SK-N-MC (cell line): ENCODE measurements around the gene ANXA1.

Experiments used
- EZH2 ChIP-seq: fragments of 200-600 bp; sonication (generic); IDR thresholded peaks from one replicate; pipeline ENCODE4 v1.6.1; 2017; ENCODE audit warnings: antibody characterized with exemption
- POLR2AphosphoS5 ChIP-seq: IDR thresholded peaks from 2 replicates; pipeline ENCODE4 v1.6.1; 2012; ENCODE audit warnings: mild to moderate bottlenecking, low read depth, low read length, borderline replicate concordance

- TF ChIP-seq EZH2 (no peak), POLR2AphosphoS5 (no peak)
Observed at GRCh38 chr9:73173557-73174329, 22.1 kb downstream of the ANXA1 start.
